ENCODE results near the gene RBM8A.

The RBM8A gene

GRCh38 chr1:145916745-145917144 is 10.5 kb downstream of the RBM8A start:
- H3K4me3 ChIP-seq (ENCODE audit: low read length) = no peak overlapping the region

GRCh38 chr1:145912128-145912641 is 15.1 kb downstream of the RBM8A start:
- no peak overlapping the region for H3K4me3 ChIP-seq (ENCODE audit: low read length)
- no peak for TF ChIP-seq ZNF274 (IDR thresholded peaks at IDR 0.05; ENCODE audit: low read depth, low read length)

More at GRCh38 chr1:145916745-145917144, 10.5 kb downstream of the RBM8A start:
- TF ChIP-seq ZNF274 (IDR thresholded peaks at IDR 0.05; ENCODE audit: low read depth, low read length) = no peak

- H3K4me3 ChIP-seq (ENCODE audit: low read length) = no peak overlapping the region
- TF ChIP-seq ZNF274 (IDR thresholded peaks at IDR 0.05; ENCODE audit: low read depth, low read length) = no peak
Measured at GRCh38 chr1:145908653-145909052, 18.6 kb downstream of the RBM8A start.

GRCh38 chr1:145906954-145907753 is 20.1 kb downstream of the RBM8A start:
- no peak for TF ChIP-seq ZNF274 (IDR thresholded peaks at IDR 0.05; ENCODE audit: low read depth, low read length)
- H3K4me3 ChIP-seq (ENCODE audit: low read length) = no peak overlapping the region

DNA sequence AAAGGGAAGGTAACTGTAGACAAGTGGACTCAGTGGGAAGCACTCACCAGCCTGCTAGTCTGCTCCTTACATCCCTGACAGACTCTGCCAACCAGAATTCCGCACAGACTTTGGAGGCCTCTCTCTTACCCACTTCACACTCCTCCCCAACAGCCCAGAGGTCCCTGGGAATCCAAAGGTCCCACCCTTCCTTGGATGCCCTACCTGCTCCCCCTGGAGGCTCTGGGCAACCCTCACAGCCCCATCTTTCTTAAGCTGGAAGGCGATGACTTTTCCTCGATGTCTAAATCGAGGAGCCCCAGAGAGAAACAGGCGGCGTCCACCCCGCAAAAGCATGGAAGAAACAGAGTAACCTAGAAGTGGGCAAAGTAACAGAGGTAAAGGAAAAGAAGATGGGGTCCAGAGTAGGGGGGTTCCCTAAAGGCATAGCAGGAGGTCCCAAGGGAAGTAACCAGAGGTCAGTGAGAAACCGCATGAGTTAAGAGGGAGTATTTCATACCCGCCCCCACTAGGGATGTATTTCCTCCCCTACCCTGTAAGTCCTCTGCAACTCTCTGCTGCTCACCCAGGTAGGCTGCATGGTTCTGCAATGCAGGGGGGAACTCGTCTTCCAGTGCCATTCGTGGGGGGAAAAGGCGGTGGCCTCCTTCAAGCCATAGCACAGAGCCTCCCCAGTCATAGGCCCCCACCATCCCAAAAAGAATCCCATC is 25.8 kb downstream of the RBM8A start:
- no peak for TF ChIP-seq ZNF274 (IDR thresholded peaks at IDR 0.05; ENCODE audit: low read depth, low read length)
- H3K4me3 ChIP-seq (ENCODE audit: low read length) = no peak overlapping the region

DNA sequence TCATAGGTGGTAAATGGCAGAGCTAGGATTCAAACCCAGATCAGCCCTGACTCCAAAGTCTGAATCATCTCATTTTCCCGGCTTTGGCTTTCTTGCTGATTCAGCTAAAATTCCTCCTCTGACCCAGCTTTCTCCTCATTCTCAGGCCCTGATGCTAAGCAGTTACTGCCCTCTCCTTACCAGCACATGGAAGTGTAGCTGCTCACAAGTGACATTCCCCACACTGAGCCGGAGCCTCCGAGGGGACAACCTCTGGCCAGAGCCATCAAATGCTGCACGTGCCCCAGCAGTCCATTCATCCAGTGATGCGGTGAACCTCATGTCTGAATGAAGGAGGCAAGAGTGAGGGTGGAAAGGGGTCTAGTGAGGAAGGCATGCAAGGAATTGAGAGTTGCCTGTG is 28.5 kb downstream of the RBM8A start:
- H3K4me3 ChIP-seq (ENCODE audit: low read length) = no peak overlapping the region
- TF ChIP-seq ZNF274 (IDR thresholded peaks at IDR 0.05; ENCODE audit: low read depth, low read length) = no peak

GRCh38 chr1:145897969-145898368 is 29.3 kb downstream of the RBM8A start:
- TF ChIP-seq ZNF274 (IDR thresholded peaks at IDR 0.05; ENCODE audit: low read depth, low read length) = no peak
- no peak overlapping the region for H3K4me3 ChIP-seq (ENCODE audit: low read length)

DNA sequence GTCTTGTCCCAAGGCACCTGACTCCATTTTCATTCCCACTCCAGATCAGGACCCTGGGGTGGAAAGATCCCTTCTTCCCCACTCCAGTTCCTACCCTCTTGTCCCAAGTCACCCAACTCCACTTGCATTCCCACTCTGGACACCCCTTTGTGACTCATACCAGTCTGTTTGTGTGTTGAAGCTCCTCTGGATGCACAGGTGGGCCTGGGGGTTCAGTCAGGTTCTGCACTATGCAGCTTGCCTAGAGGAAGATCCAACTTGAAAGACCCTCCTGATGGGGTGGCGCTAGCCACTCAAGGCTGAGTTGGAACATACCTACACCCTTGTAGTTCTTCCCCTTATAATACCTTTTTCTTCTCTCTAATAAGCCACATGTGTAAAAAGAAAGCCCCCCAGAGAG is 31.8 kb downstream of the RBM8A start:
- no peak for TF ChIP-seq ZNF274 (IDR thresholded peaks at IDR 0.05; ENCODE audit: low read depth, low read length)
- H3K4me3 ChIP-seq (ENCODE audit: low read length) = no peak overlapping the region

- no peak for TF ChIP-seq ZNF274 (IDR thresholded peaks at IDR 0.05; ENCODE audit: low read depth, low read length)
- no peak overlapping the region for H3K4me3 ChIP-seq (ENCODE audit: low read length)
Measured at GRCh38 chr1:145893306-145894055, 33.8 kb downstream of the RBM8A start.

DNA sequence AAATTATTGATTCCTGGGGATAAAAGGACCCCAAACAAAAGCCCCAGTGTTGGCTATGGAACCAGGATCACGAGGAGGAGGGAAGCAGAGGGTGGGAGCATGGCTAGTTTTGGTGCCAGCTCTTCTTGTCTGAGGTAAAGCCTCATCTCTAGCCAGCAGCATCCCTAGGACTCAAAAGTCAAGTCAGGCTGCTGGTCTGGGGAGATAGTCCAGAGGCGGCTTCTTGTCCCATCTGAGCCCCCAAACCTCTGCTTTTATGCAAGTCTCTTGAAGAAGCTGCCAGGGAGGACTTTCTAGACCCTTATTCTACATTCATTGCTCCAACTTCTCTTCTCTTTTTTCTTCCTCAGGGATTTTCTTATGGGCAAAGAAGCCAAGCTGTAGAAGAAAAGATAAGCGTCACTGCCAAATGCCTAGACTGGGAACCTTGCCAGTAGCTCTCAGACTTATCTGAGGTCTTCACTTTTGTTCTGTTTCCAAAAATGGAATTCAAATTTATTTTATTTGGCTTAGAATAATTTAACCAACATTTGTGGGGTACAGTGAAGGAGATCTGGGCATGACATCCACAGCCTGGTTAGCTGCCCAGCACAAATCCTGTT is 34.7 kb downstream of the RBM8A start:
- no peak for TF ChIP-seq ZNF274 (IDR thresholded peaks at IDR 0.05; ENCODE audit: low read depth, low read length)
- no peak overlapping the region for H3K4me3 ChIP-seq (ENCODE audit: low read length)

GRCh38 chr1:145891587-145892485 is 35.4 kb downstream of the RBM8A start:
- TF ChIP-seq ZNF274 (IDR thresholded peaks at IDR 0.05; ENCODE audit: low read depth, low read length) = no peak
- no peak overlapping the region for H3K4me3 ChIP-seq (ENCODE audit: low read length)

GRCh38 chr1:145891143-145891542 is 36.1 kb downstream of the RBM8A start:
- no peak for TF ChIP-seq ZNF274 (IDR thresholded peaks at IDR 0.05; ENCODE audit: low read depth, low read length)
- no peak overlapping the region for H3K4me3 ChIP-seq (ENCODE audit: low read length)

- H3K4me3 ChIP-seq (ENCODE audit: low read length) = no peak overlapping the region
- TF ChIP-seq ZNF274 (IDR thresholded peaks at IDR 0.05; ENCODE audit: low read depth, low read length) = no peak
Measured at GRCh38 chr1:145889722-145890121, 37.6 kb downstream of the RBM8A start.

All from GM08714 (cell line).